Karpas-422 (cell line): ENCODE measurements around the gene RNF7. TPM values are rescaled to one million over a fixed set of nuclear protein-coding genes. Genes with fewer than 3 reads are reported as not detected.
"Not testable (repeated sequence)": the region's sequence is repeated elsewhere in the genome, so short reads cannot be mapped to it uniquely, and the experiment has no call there.

Source experiments
- DNase-seq: peaks from one replicate; pipeline ENCODE4 v3.0.0-alpha.2; 2015
- H2AFZ ChIP-seq: fragments of 200-600 bp; sonication (generic); 2 replicates; pipeline ENCODE4 v1.6.1; 2014; ENCODE audit warnings: antibody characterized with exemption, low read length, mixed read lengths
- H3K27ac ChIP-seq: fragments of 200-600 bp; sonication (generic); 2 replicates; pipeline ENCODE4 v1.5.1; 2014; ENCODE audit warnings: mild to moderate bottlenecking, low read length, moderate library complexity
- H3K27me3 ChIP-seq: fragments of 200-600 bp; sonication (generic); 2 replicates; pipeline ENCODE4 v1.6.1; 2014; ENCODE audit warnings: low read length, mixed read lengths
- H3K36me3 ChIP-seq: fragments of 200-600 bp; sonication (generic); 2 replicates; pipeline ENCODE4 v1.6.1; 2014; ENCODE audit warnings: low read length, mixed read lengths; ENCODE audit not compliant: insufficient read depth
- H3K4me1 ChIP-seq: fragments of 200-600 bp; sonication (generic); 2 replicates; pipeline ENCODE4 v1.6.1; 2014; ENCODE audit warnings: mild to moderate bottlenecking, low read length, mixed read lengths
- H3K4me2 ChIP-seq: fragments of 200-600 bp; sonication (generic); 2 replicates; pipeline ENCODE4 v1.6.1; 2014; ENCODE audit warnings: low read length, low read depth, mild to moderate bottlenecking; ENCODE audit not compliant: poor library complexity, severe bottlenecking
- H3K4me3 ChIP-seq: fragments of 200-600 bp; sonication (generic); 2 replicates; pipeline ENCODE4 v1.5.1; 2014; ENCODE audit warnings: mild to moderate bottlenecking, antibody characterized with exemption, low read length, mixed read lengths
- H3K79me2 ChIP-seq: fragments of 200-600 bp; sonication (generic); 2 replicates; pipeline ENCODE4 v1.6.1; 2014; ENCODE audit warnings: mild to moderate bottlenecking, low read length, mixed read lengths
- H3K9ac ChIP-seq: fragments of 200-600 bp; sonication (generic); 2 replicates; pipeline ENCODE4 v1.6.0; 2014; ENCODE audit warnings: low read length
- H3K9me2 ChIP-seq: fragments of 200-600 bp; sonication (generic), shearing (Covaris generic); replicated peaks from 2 replicates; pipeline ENCODE4 v1.6.0; 2014; ENCODE audit warnings: mild to moderate bottlenecking, low read length, moderate library complexity; ENCODE audit not compliant: insufficient read depth
- H3K9me3 ChIP-seq: fragments of 300-700, 200-600 bp; sonication (generic); 2 replicates; pipeline ENCODE4 v1.6.1; 2014; ENCODE audit warnings: low read length, mixed read lengths
- H4K20me1 ChIP-seq: fragments of 200-600 bp; sonication (generic); 2 replicates; pipeline ENCODE4 v1.6.1; 2014; ENCODE audit warnings: mild to moderate bottlenecking, antibody characterized with exemption, low read length, low read depth; ENCODE audit not compliant: insufficient read depth
- total RNA-seq: library from RNA; depleted of rRNA; stranded (reverse); fragments of >200 nt; shearing (Covaris generic); gene quantifications from 2 replicates; pipeline ENCODE4 v1.2.3, GENCODE V29; 2014; ENCODE audit warnings: low replicate concordance

Gene RNF7
- total RNA-seq, 1 experiment from 2014 or later: 63.9 TPM

GRCh38 chr3:141788149-141788548 lies 50.1 kb downstream of the RNF7 start:
- no peak overlapping the region for H3K4me2 ChIP-seq
- no peaks in the 10 kb centered on the region for H3K4me1 ChIP-seq
- no peaks in the 10 kb centered on the region for H3K27me3 ChIP-seq
- H3K9ac ChIP-seq: no peak overlapping the region
- no peaks in the 10 kb centered on the region for H3K36me3 ChIP-seq
- no peaks in the 10 kb centered on the region for H4K20me1 ChIP-seq
- DNase-seq: no peak
- no peak overlapping the region for H3K27ac ChIP-seq
- H3K79me2 ChIP-seq: no peaks in the 10 kb centered on the region
- no peak overlapping the region for H2AFZ ChIP-seq
- no peaks in the 10 kb centered on the region for H3K9me2 ChIP-seq
- H3K4me3 ChIP-seq: no peak overlapping the region
- H3K9me3 ChIP-seq: no peaks in the 10 kb centered on the region

DNA sequence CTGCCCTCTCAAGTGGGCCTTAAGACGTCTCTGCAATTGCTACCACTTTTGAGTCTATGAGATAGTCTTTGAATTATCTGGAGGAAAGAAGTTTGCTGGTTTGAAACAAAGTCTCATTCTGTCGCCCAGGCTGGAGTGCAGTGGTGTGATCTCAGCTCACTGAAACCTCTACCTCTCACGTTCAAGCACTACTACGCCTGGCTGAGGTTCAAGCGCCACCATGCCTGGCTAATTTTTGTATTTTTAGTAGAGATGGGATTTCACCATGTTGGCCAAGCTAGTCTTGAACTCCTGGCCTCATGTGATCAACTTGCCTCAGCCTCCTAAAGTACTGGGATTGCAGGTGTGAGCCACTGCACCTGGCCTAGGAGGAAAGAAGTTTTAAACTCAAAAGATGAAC lies 50.7 kb downstream of the RNF7 start:
- H3K36me3 ChIP-seq, H3K27ac ChIP-seq, H3K9ac ChIP-seq, DNase-seq, H3K79me2 ChIP-seq, H3K9me3 ChIP-seq, H3K4me1 ChIP-seq, H3K9me2 ChIP-seq, H3K4me2 ChIP-seq, H2AFZ ChIP-seq, H4K20me1 ChIP-seq, H3K27me3 ChIP-seq, H3K4me3 ChIP-seq: not testable (repeated sequence)

- H3K4me1 ChIP-seq: no peaks in the 10 kb centered on the region
- no peaks in the 10 kb centered on the region for H4K20me1 ChIP-seq
- no peak overlapping the region for H3K4me3 ChIP-seq
- no peak overlapping the region for H2AFZ ChIP-seq
- peak; percentile 48 for DNase-seq
- no peak overlapping the region for H3K9ac ChIP-seq
- no peaks in the 10 kb centered on the region for H3K27me3 ChIP-seq
- H3K79me2 ChIP-seq: no peaks in the 10 kb centered on the region
- H3K36me3 ChIP-seq: no peaks in the 10 kb centered on the region
- no peak overlapping the region for H3K27ac ChIP-seq
- no peak overlapping the region for H3K4me2 ChIP-seq
- no peaks in the 10 kb centered on the region for H3K9me3 ChIP-seq
- H3K9me2 ChIP-seq: no peaks in the 10 kb centered on the region
Measured at GRCh38 chr3:141789281-141789680, 51.2 kb downstream of the RNF7 start.

DNA sequence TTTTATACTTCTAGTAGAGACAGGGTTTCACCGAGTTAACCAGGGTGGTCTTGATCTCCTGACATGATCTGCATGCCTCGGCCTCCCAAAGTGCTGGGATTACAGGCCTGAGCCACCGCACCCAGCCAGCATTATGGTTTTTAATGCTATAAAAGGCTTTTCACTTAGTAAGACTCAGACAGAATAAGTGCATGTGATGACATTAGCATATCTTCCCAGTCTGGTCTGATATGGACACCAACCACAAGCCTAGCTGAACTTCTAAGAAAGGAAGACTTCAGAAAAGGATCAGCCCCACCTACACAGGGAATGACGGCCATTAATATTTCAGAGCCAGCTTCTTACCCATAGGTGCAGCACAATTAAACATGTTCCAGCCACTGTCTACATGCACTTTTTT lies 52.1 kb downstream of the RNF7 start:
- no peak overlapping the region for H3K27ac ChIP-seq
- H3K27me3 ChIP-seq: no peaks in the 10 kb centered on the region
- H3K4me2 ChIP-seq: no peak overlapping the region
- no peaks in the 10 kb centered on the region for H4K20me1 ChIP-seq
- H3K79me2 ChIP-seq: no peaks in the 10 kb centered on the region
- no peaks in the 10 kb centered on the region for H3K4me1 ChIP-seq
- no peak overlapping the region for H2AFZ ChIP-seq
- H3K9me3 ChIP-seq: no peaks in the 10 kb centered on the region
- no peaks in the 10 kb centered on the region for H3K36me3 ChIP-seq
- no peak overlapping the region for H3K9ac ChIP-seq
- no peak overlapping the region for H3K4me3 ChIP-seq
- no peak for DNase-seq
- H3K9me2 ChIP-seq: no peaks in the 10 kb centered on the region

DNA sequence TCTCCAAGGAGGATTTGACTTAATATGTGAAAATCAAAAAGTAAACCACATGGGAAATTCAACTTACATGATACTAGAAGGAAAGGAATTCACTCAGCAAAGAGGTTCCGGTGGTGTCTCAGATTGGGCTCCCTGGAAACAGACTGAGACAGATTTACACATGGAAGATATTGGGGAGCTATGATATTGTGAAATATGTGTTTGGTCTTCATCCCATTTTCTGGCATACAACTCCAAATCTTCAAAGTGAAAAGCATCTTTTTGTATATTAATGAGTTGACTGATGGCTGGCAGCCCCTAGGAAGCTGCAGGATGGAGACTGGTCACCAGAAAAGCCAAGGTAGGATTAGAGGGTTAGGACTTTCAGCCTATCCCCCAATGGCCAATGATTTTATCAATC lies 54.4 kb downstream of the RNF7 start:
- H3K9ac ChIP-seq: no peak overlapping the region
- DNase-seq: no peak
- H3K79me2 ChIP-seq: no peaks in the 10 kb centered on the region
- no peaks in the 10 kb centered on the region for H3K36me3 ChIP-seq
- H2AFZ ChIP-seq: no peak overlapping the region
- no peak overlapping the region for H3K4me3 ChIP-seq
- H4K20me1 ChIP-seq: no peaks in the 10 kb centered on the region
- no peaks in the 10 kb centered on the region for H3K9me2 ChIP-seq
- no peaks in the 10 kb centered on the region for H3K27me3 ChIP-seq
- H3K27ac ChIP-seq: no peak overlapping the region
- no peaks in the 10 kb centered on the region for H3K9me3 ChIP-seq
- no peaks in the 10 kb centered on the region for H3K4me1 ChIP-seq
- no peak overlapping the region for H3K4me2 ChIP-seq

DNA sequence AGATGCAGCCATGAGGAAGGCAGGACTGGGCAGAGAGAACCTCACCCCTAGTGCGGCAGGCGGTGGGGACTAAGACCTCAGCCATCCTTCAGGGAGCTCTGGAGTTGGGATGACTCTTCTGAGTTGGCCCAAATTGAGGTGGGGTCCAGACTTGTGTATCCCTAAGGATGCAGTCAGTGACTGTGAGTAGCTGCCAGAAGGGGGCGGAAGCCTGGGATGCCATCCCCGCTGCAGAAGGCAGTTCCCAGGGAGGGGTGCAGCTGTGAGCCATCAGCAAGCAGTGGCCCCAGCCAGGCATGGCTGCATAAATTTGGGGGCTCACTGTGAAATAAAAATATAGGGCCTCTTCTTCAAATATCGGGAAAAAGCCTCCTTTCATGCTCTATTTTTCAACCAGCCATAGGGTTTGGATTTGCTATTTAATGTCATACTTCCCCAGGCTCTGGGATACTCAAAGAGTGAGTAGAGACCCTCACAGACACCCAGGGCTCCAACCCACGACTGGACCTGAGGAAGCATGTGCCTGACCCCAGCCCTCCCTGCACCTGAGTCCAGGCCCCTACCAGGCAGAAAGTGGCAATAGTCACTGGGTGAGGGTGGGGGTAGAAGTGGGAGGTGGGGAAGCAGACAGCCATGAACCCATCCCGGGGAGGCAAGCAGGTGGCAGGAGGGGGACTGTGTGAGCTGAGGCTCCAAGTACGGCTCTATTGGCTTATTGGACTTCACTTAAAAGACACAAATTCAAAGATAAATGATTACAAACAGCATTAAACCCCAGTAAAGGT lies 55.6 kb downstream of the RNF7 start:
- no peaks in the 10 kb centered on the region for H4K20me1 ChIP-seq
- H3K27me3 ChIP-seq: no peaks in the 10 kb centered on the region
- no peak for DNase-seq
- H3K4me1 ChIP-seq: no peaks in the 10 kb centered on the region
- H3K36me3 ChIP-seq: no peaks in the 10 kb centered on the region
- H3K27ac ChIP-seq: no peak overlapping the region
- no peak overlapping the region for H3K9ac ChIP-seq
- H3K4me2 ChIP-seq: no peak overlapping the region
- no peaks in the 10 kb centered on the region for H3K79me2 ChIP-seq
- no peaks in the 10 kb centered on the region for H3K9me3 ChIP-seq
- H2AFZ ChIP-seq: no peak overlapping the region
- no peaks in the 10 kb centered on the region for H3K9me2 ChIP-seq
- no peak overlapping the region for H3K4me3 ChIP-seq

GRCh38 chr3:141795276-141795675 lies 57.2 kb downstream of the RNF7 start:
- no peak overlapping the region for H2AFZ ChIP-seq
- no peaks in the 10 kb centered on the region for H4K20me1 ChIP-seq
- no peaks in the 10 kb centered on the region for H3K79me2 ChIP-seq
- no peaks in the 10 kb centered on the region for H3K36me3 ChIP-seq
- DNase-seq: no peak
- H3K9ac ChIP-seq: no peak overlapping the region
- no peak overlapping the region for H3K4me2 ChIP-seq
- H3K9me3 ChIP-seq: no peaks in the 10 kb centered on the region
- H3K9me2 ChIP-seq: no peaks in the 10 kb centered on the region
- no peak overlapping the region for H3K4me3 ChIP-seq
- H3K27me3 ChIP-seq: no peaks in the 10 kb centered on the region
- no peak overlapping the region for H3K27ac ChIP-seq
- no peaks in the 10 kb centered on the region for H3K4me1 ChIP-seq

DNA sequence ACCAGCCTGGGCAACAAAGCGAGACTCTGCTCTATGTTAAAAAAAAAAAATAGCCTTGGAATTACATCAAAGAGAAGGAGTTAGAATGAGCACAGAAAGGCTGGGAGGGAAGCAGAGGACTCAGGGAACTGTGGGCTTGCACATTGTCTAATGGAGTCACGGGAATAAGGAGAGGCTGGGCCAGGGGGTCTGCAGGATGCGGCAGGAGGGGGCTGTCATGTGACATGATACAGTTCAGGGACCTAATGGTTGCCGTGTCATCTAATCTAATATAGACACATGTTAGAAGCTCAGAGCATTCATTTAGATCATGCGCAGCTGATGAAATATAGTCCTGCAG lies 57.6 kb downstream of the RNF7 start:
- no peak for DNase-seq
- H3K27me3 ChIP-seq: no peaks in the 10 kb centered on the region
- no peaks in the 10 kb centered on the region for H3K9me2 ChIP-seq
- H3K4me3 ChIP-seq: no peak overlapping the region
- H3K79me2 ChIP-seq: no peaks in the 10 kb centered on the region
- no peak overlapping the region for H2AFZ ChIP-seq
- H4K20me1 ChIP-seq: no peaks in the 10 kb centered on the region
- no peak overlapping the region for H3K9ac ChIP-seq
- H3K4me2 ChIP-seq: no peak overlapping the region
- H3K9me3 ChIP-seq: no peaks in the 10 kb centered on the region
- no peak overlapping the region for H3K27ac ChIP-seq
- no peaks in the 10 kb centered on the region for H3K36me3 ChIP-seq
- H3K4me1 ChIP-seq: no peaks in the 10 kb centered on the region
